ENCODE measurements around the gene CRIP2.

DNA sequence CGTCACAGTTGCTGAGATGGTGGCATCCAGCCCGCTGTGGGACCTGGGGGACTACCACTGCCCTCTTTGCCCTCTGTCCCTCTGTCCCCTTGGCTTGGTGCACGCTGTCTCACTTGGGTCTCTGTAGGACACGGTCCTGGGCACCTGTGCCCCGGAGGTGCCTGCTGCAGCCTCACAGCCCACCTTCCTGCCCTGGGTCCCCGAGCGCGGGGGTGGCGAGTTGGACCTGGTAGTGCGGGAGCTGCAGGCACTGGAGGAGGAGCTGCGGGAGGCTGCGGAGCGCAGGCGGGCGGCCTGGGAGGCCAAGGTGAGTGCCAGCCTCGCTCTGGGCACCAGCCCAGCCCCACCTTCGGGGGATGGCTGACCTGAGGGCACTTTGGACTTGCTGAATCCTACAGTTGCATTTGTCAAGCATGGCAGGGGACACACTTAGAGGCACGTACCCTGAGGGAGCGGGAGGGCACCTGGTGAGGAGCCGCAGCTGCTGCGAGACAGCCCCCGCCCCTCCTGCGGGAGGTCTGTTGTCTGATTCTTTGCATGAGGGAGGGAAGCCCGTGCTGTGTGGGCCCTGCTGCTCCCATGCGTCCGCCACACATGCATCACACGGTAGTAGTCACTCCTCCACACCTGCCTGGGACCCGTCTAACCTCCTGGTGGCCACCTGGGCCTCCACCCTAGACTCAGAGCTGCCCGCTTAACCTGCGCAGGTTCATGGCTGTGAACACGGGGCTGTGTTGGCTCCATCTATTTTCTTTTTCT, 23.2 kb downstream of the CRIP2 start:
- no peak for TF ChIP-seq CTCF (IDR thresholded peaks at IDR 0.05)
- TF ChIP-seq POLR2A (IDR thresholded peaks at IDR 0.05) = no peak
